Panc1 (cell line): Measurements from ENCODE around the gene LDB3.

Experiments
- TF ChIP-seq, protein P1 (sequence below): fragments of 450-650 bp; IDR thresholded peaks from 2 replicates; pipeline ENCODE4 v1.5.1; 2017; ENCODE audit warnings: mild to moderate bottlenecking
- TF ChIP-seq, protein P2 (sequence below), 2 experiments: IDR thresholded peaks; 2 replicates each; pipeline ENCODE4 v1.6.1; 2011 to 2012; ENCODE audit warnings: low read depth in 2 of 2, control low read depth in 1 of 2, low read length in 1 of 2, mild to moderate bottlenecking in 1 of 2, moderate library complexity in 1 of 2; ENCODE audit not compliant: insufficient read depth in 1 of 2

- TF ChIP-seq, protein P1, sequence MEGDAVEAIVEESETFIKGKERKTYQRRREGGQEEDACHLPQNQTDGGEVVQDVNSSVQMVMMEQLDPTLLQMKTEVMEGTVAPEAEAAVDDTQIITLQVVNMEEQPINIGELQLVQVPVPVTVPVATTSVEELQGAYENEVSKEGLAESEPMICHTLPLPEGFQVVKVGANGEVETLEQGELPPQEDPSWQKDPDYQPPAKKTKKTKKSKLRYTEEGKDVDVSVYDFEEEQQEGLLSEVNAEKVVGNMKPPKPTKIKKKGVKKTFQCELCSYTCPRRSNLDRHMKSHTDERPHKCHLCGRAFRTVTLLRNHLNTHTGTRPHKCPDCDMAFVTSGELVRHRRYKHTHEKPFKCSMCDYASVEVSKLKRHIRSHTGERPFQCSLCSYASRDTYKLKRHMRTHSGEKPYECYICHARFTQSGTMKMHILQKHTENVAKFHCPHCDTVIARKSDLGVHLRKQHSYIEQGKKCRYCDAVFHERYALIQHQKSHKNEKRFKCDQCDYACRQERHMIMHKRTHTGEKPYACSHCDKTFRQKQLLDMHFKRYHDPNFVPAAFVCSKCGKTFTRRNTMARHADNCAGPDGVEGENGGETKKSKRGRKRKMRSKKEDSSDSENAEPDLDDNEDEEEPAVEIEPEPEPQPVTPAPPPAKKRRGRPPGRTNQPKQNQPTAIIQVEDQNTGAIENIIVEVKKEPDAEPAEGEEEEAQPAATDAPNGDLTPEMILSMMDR, result no peak
- TF ChIP-seq, protein P2, sequence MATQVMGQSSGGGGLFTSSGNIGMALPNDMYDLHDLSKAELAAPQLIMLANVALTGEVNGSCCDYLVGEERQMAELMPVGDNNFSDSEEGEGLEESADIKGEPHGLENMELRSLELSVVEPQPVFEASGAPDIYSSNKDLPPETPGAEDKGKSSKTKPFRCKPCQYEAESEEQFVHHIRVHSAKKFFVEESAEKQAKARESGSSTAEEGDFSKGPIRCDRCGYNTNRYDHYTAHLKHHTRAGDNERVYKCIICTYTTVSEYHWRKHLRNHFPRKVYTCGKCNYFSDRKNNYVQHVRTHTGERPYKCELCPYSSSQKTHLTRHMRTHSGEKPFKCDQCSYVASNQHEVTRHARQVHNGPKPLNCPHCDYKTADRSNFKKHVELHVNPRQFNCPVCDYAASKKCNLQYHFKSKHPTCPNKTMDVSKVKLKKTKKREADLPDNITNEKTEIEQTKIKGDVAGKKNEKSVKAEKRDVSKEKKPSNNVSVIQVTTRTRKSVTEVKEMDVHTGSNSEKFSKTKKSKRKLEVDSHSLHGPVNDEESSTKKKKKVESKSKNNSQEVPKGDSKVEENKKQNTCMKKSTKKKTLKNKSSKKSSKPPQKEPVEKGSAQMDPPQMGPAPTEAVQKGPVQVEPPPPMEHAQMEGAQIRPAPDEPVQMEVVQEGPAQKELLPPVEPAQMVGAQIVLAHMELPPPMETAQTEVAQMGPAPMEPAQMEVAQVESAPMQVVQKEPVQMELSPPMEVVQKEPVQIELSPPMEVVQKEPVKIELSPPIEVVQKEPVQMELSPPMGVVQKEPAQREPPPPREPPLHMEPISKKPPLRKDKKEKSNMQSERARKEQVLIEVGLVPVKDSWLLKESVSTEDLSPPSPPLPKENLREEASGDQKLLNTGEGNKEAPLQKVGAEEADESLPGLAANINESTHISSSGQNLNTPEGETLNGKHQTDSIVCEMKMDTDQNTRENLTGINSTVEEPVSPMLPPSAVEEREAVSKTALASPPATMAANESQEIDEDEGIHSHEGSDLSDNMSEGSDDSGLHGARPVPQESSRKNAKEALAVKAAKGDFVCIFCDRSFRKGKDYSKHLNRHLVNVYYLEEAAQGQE (IDR thresholded peaks at IDR 0.05; ENCODE audit: insufficient read depth in 1 of 2, low read depth in 2 of 2, low read length in 1 of 2), result no peak
These were observed 25.0 kb downstream of the LDB3 start for GRCh38 chr10:86693275-86693674.
